ENCODE measurements around the gene CORO2B. TPM values are rescaled to one million over a fixed set of nuclear protein-coding genes. Genes with fewer than 3 reads are reported as not detected.

The CORO2B gene
- total and polyA plus RNA-seq, 2 of the 13 experiments (the other 11 are each of a cell fraction or from before 2014, with no cell fraction given) = 0.35 to 0.63 TPM

DNA sequence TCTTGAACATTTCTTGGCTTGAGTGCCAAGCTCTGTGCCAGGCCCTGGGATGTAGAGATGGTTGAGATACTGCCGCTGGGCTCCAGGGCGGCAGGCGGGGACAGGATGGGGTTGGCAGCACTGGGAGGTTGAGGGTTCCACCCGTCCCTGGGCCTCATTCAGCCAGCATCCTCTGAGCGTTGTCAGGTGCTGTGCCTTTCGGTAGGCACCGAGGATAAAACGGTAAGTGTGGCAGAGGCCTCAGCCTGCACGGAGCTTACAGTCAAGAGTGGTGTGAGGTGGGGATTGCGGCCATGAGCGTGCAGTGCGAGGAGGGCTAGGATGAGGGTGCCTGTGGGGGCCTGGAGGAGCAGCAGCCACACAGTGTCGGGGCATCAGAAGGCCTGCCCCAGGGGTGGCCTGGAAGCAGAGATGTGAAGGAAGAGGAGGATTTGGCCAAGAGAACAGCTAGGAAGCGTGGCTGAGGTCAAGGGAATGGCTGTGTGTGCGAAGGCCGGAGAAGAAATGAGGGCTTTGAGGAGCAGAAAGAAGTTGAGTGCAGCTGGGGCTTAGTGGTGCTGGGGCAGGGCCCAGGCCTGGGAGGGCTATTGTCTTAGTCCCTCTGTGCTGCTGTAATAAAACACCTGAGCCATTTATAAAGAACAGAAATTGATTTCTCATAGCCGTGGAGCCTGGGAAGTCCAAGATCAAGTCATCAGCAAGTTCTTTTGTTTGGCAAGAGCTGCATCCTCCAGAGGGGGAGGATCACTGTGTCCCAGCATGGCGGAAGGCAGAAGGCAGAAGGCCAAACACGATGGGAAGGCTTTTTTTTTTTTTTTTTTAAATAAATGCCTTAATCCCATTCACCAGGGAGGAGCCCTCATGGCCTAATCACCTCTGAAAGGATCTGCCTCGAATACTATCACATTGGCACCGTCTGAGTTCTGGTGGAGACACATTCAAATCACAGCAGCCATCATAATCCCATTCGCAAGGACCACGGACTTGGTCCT lies 22.7 kb downstream of the CORO2B start:
- no peak for TF ChIP-seq ATRX (CRISPR knock-in tag; IDR thresholded peaks at IDR 0.05; ENCODE audit: borderline replicate concordance)
- no peak for TF ChIP-seq ZNF816 (CRISPR knock-in tag; IDR thresholded peaks at IDR 0.05; ENCODE audit: borderline replicate concordance)
- no peak for TF ChIP-seq ZNF674 (CRISPR knock-in tag; IDR thresholded peaks at IDR 0.05; ENCODE audit: low read depth)
- TF ChIP-seq NRL (CRISPR knock-in tag; IDR thresholded peaks at IDR 0.05; ENCODE audit: borderline replicate concordance) = no peak
- TF ChIP-seq, protein P1, sequence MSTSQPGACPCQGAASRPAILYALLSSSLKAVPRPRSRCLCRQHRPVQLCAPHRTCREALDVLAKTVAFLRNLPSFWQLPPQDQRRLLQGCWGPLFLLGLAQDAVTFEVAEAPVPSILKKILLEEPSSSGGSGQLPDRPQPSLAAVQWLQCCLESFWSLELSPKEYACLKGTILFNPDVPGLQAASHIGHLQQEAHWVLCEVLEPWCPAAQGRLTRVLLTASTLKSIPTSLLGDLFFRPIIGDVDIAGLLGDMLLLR (CRISPR knock-in tag; IDR thresholded peaks at IDR 0.05) = no peak
- no peak for TF ChIP-seq SP2 (CRISPR knock-in tag; IDR thresholded peaks at IDR 0.05)
- no peak for TF ChIP-seq GABPB1 (CRISPR knock-in tag; IDR thresholded peaks at IDR 0.05)
- TF ChIP-seq ZNF567 (CRISPR knock-in tag; IDR thresholded peaks at IDR 0.05; ENCODE audit: borderline replicate concordance) = no peak
- no peak for TF ChIP-seq CHD4 (IDR thresholded peaks at IDR 0.05; ENCODE audit: borderline replicate concordance, low read length)
- TF ChIP-seq, protein P2, sequence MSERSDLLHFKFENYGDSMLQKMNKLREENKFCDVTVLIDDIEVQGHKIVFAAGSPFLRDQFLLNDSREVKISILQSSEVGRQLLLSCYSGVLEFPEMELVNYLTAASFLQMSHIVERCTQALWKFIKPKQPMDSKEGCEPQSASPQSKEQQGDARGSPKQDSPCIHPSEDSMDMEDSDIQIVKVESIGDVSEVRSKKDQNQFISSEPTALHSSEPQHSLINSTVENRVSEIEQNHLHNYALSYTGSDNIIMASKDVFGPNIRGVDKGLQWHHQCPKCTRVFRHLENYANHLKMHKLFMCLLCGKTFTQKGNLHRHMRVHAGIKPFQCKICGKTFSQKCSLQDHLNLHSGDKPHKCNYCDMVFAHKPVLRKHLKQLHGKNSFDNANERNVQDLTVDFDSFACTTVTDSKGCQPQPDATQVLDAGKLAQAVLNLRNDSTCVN (CRISPR knock-in tag; IDR thresholded peaks at IDR 0.05; ENCODE audit: borderline replicate concordance) = no peak
- TF ChIP-seq PCBP2 (optimal IDR thresholded peaks at IDR 0.05; ENCODE audit: low read depth, low read length, poor library complexity, severe bottlenecking) = no peak
- TF ChIP-seq, protein P3, sequence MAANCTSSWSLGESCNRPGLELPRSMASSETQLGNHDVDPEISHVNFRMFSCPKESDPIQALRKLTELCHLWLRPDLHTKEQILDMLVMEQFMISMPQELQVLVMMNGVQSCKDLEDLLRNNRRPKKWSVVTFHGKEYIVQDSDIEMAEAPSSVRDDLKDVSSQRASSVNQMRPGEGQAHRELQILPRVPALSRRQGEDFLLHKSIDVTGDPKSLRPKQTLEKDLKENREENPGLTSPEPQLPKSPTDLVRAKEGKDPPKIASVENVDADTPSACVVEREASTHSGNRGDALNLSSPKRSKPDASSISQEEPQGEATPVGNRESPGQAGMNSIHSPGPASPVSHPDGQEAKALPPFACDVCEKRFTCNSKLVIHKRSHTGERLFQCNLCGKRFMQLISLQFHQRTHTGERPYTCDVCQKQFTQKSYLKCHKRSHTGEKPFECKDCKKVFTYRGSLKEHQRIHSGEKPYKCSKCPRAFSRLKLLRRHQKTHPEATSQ (CRISPR knock-in tag; IDR thresholded peaks at IDR 0.05; ENCODE audit: borderline replicate concordance) = no peak
- TF ChIP-seq KLF15 (CRISPR knock-in tag; IDR thresholded peaks at IDR 0.05; ENCODE audit: borderline replicate concordance) = no peak
- TF ChIP-seq CENPT (CRISPR knock-in tag; IDR thresholded peaks at IDR 0.05; ENCODE audit: low read depth) = no peak
- no peak for TF ChIP-seq XRCC5 (optimal IDR thresholded peaks at IDR 0.05; ENCODE audit: low read length)
- no peak for TF ChIP-seq ZNF891 (CRISPR knock-in tag; IDR thresholded peaks at IDR 0.05)
- no peak for TF ChIP-seq NFYB (CRISPR knock-in tag; IDR thresholded peaks at IDR 0.05)
- TF ChIP-seq, protein P4, sequence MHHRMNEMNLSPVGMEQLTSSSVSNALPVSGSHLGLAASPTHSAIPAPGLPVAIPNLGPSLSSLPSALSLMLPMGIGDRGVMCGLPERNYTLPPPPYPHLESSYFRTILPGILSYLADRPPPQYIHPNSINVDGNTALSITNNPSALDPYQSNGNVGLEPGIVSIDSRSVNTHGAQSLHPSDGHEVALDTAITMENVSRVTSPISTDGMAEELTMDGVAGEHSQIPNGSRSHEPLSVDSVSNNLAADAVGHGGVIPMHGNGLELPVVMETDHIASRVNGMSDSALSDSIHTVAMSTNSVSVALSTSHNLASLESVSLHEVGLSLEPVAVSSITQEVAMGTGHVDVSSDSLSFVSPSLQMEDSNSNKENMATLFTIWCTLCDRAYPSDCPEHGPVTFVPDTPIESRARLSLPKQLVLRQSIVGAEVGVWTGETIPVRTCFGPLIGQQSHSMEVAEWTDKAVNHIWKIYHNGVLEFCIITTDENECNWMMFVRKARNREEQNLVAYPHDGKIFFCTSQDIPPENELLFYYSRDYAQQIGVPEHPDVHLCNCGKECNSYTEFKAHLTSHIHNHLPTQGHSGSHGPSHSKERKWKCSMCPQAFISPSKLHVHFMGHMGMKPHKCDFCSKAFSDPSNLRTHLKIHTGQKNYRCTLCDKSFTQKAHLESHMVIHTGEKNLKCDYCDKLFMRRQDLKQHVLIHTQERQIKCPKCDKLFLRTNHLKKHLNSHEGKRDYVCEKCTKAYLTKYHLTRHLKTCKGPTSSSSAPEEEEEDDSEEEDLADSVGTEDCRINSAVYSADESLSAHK (CRISPR knock-in tag; IDR thresholded peaks at IDR 0.05; ENCODE audit: borderline replicate concordance) = no peak
- Histone ChIP-seq H3K4me3 (replicated peaks in 1 of 3; ENCODE audit: insufficient read depth in 1 of 3, low read depth in 2 of 3, low read length in 3 of 3) (no peak overlapping the region), H3K27me3 (ENCODE audit: control insufficient read depth in 1 of 2, insufficient read depth in 2 of 2, low read length in 2 of 2) (no peaks in the 10 kb centered on the region), H3K27ac (ENCODE audit: extremely low read length, insufficient read depth, low read length) (no peak overlapping the region), H4K20me1 (ENCODE audit: insufficient read depth, low read length) (no peaks in the 10 kb centered on the region), H3K9ac (ENCODE audit: insufficient read depth, low read depth, low read length) (no peak overlapping the region), H3K9me3 (ENCODE audit: low read length) (no peaks in the 10 kb centered on the region), H3K36me3 (replicated peaks in 1 of 2; ENCODE audit: control insufficient read depth in 1 of 2, insufficient read depth in 2 of 2, low read length in 2 of 2) (no peaks in the 10 kb centered on the region), H3K4me1 (ENCODE audit: insufficient read depth, low read length) (no peaks in the 10 kb centered on the region), H3K4me2 (ENCODE audit: low read depth, low read length) (no peak overlapping the region), H3K79me2 (ENCODE audit: insufficient read depth, low read length) (no peaks in the 10 kb centered on the region), H2AFZ (ENCODE audit: low read length) (no peak overlapping the region)
- ATAC-seq = no peak
- in situ Hi-C loops (cut with HindIII; ENCODE audit: extremely low pct_ligation_motif_present, low pct_unique_long_range_greater_than_20kb) (no loop called here), intact Hi-C loops (cut with micrococcal nuclease; ENCODE audit: unreplicated experiment) (no loop called here)
- FAIRE-seq = no peak
- CTCF ChIA-PET (ENCODE audit: low intra/inter-chr PET ratio, low total read pairs) = no interaction called here
- no TSS peak for BruUV-seq (replicated peaks)
- DNase-seq (ENCODE audit: low spot score) = no peak
- 51% methylated on average over 23 of the region's 23 CpGs for WGBS (ENCODE audit: low lambda C conversion rate)
- POLR2A ChIA-PET = no interaction called here

Measured in HepG2 (cell line).